NCI-H524 treated with DMSO at 0.1 percent for 48 hours (cell line): ENCODE results near the gene C6orf58.
"Not testable (repeated sequence)": the region's sequence is repeated elsewhere in the genome, so short reads cannot be mapped to it uniquely, and the experiment has no call there.

Source experiments
- DNase-seq: peaks from one replicate; lab custom pipeline; 2025; lab: John Stamatoyannopoulos, UW

The C6orf58 gene

DNA sequence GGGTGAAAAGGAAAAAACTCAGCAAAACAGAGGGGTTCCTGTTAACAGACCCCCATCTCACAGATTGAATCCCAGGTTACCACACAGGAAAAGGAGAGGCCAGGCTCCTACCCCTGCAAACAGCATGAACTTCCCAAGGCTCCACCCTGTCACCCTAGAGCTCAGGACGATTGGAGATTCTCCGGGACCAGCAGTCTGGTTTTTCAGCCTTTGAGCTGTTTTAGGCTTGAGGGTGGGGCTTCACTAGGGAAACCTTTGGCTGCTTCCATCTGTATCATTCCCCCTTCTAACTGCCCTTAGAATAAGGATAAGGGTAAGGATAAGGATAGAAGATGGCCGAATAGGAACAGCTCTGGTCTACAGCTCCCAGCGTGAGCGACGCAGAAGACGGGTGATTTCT lies 16.0 kb downstream of the C6orf58 start:
- DNase-seq: no peak

DNA sequence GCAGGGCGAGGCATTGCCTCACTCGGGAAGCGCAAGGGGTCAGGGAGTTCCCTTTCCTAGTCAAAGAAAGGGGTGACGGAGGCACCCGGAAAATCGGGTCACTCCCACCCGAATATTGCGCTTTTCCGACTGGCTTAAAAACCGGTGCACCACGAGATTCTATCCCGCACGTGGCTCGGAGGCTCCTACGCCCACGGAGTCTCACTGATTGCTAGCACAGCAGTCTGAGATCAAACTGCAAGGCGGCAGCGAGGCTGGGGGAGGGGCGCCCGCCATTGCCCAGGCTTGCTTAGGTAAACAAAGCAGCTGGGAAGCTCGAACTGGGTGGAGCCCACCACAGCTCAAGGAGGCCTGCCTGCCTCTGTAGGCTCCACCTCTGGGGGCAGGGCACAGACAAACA lies 16.5 kb downstream of the C6orf58 start:
- DNase-seq: not testable (repeated sequence)

DNA sequence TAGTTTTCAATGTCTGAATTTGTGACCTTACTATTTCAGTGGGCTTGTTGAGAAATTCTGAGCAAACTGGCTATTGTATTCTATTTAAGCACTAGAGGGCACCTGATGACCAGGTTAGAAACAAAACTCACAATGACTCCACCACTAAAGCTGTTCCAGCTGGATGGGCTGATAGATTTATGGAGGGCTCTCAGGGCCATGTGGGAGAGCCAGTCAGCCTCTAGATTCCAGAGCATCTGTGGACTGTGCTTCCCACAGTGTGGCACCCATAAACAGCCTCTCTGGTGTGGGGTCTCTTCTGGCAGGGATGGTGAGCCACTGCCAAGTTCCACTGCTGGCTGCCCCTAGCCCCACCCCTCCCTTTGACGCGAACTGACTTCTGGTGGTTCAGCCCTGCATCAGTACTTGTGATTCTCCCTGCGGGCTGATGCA lies 29.2 kb downstream of the C6orf58 start:
- DNase-seq: peak; percentile 83

DNA sequence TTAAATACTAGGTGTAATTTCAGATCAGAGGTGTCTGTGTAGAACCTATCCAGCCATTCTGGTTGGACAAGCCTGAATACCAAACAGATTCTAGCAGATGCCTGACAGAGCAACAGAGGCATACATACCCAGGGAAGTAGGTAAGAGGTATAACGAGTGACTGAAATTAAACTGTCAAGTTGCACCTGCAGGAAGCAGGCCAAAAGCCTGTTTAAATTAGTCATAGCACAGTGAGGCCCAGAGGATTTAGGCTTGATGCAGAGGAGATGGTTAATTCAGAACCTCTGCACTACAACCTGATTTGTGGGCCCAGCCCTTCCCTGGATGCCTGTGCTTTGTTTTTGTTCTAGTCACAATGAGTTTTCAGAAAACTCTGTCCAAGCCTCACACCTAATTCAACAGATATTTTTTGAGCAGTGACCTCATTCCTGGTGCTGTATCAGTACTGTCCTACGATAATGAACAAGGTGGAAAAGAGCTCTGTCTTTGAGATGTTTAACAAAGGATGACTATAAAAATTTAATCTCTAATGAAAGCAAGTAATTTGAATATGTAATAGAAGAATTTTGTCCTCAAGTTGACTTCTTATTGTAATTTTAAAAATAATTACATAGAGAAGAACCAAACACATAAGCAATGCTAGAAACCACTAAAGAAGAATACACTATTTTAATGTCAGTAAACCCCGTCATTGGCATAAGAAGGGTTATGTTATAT lies 31.7 kb downstream of the C6orf58 start:
- no peak for DNase-seq

DNA sequence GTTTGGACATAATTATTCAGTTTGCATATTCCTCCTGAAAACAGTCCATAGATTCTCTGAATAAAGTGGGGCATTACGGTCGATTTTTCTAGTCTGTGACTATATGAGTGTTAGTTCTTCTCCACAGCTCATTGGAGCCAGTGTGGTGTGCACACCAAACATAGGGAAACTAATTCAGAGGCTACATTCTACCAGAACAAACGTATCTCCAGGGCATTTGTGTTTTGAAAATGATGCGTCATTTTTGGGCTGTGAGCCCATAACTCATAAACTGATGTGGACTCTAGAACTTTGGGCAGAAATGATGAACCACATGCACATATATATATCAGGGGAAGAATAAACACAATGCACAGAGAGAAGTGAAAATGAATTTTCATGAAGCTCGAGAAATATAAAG lies 41.8 kb downstream of the C6orf58 start:
- DNase-seq: no peak

DNA sequence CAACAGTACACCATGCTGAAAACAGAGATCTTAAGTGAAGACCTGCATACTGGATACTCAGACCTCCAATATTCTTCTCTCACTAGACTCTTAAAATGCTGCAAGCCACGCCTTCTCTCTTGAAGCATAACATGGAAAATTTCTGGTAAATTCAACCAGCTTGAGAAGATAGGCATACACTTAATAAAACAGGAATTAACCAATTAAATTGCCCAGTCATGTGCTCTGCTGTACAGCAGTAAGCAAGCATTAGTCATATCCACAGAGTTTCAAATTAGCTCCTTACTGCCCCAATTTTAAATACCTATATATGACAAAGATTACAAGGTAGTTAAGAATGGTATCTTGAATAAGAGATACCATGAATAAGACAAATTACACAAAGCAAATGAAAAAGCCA lies 53.8 kb downstream of the C6orf58 start:
- DNase-seq: no peak

DNA sequence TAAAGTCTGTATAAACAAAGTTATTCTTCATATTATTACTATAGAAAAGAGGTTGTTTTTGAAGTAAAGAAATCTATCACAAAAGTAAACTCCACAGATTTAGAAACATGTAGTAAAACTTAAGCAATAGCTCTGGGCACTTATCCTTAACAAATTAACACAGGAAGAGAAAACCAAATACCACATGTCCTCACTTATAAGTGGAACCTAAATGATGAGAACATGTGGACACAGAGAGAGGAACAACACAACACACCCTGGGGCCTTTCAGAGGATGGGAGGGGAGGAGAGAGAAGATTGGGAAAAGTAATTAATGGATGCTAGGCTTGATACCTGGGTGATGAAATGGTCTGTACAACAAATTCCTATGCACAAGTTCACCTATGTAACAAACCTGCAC lies 57.2 kb downstream of the C6orf58 start:
- DNase-seq: no peak

DNA sequence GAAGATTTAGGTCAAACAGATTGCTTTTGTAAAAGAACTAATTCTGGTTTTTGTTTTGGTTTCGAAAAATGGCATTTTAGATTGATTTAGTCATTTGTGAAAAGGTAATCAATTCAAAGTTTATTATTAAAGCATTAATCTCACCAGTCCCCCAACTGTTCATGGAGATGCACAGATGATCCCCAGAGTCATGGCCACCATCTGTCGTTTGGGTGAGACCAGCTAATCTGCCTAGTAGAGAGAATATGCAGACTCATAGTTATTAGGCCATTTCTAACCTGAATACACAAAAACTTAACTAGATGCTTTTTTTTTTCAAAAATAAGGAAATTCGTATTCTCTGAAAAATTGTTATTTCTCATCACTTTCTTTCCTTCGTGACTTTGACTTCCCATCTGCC lies 58.1 kb downstream of the C6orf58 start:
- peak; percentile 45 for DNase-seq

DNA sequence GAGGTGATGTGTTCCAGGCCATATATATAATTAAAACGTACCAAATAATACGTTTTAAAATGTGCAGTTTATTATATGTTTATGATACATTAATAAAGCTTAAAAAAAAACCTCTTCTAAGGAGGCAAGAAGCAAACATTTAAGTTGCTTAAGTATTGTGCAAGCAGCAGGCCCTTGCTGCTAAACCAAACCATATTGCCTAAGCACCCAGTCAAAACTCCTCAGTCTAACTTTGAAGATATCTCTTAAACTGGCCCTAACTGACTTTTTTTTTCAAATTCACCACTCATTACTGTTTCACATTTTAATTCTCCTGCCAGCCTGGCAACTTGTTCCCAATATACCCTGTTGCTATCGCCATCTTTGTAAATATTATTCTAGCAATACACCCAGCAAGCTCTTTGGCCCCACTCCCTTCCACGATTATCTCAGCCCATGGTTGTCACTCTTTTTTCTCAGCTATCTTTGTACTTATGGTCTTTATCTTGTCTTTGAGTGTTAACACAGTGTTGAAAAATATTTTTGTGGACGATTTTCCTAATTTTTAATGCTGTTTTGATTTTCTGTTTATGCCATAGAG lies 60.9 kb downstream of the C6orf58 start:
- no peak for DNase-seq
